Glomerular endothelial cell (primary cell): ENCODE results near the gene CHKB. TPM values are rescaled to one million over a fixed set of nuclear protein-coding genes. Genes with fewer than 3 reads are reported as not detected.

ENCODE experiments used
- DNase-seq: peaks from one replicate; pipeline ENCODE4 v3.0.0-alpha.2; 2011; ENCODE audit warnings: low read depth, low spot score; ENCODE audit errors: extremely low read depth
- total RNA-seq: library from RNA; depleted of rRNA; stranded (reverse); fragments of >200 nt; gene quantifications from 2 replicates; pipeline ENCODE4 v1.2.3, GENCODE V29; 2015

Gene CHKB
- total RNA-seq, 1 donor from 2014 or later: 60.4 TPM

DNA sequence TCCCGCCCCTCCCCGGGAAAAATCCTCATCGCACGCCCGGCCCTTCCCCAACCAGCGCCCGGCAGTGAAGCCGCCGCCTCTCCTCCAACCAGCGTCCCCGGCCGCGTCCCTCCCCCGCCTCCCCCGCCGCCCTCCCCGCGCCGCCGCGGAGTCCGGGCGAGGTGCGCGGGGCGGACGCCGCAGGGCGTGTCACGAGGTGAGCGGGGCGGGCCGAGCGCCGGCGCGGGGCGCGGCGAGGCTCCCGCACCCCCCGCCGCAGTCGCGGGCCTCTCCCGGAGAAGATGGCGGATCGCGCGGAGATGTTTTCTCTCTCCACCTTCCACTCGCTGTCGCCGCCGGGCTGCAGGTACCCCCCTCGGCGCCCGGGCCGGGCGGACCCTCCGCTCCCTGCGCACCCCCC, 17.9 kb upstream of the CHKB start, which contains the start of gene MAPK8IP2:
Gene MAPK8IP2, plus strand, starts transcription at position 256 of the 400 bp plus-strand sequence. Its CDS starts 26 bp downstream, at position 282.
- no peak for DNase-seq

- no peak for DNase-seq
Measured at GRCh38 chr22:50599816-50600455, 17.3 kb upstream of the CHKB start.

DNA sequence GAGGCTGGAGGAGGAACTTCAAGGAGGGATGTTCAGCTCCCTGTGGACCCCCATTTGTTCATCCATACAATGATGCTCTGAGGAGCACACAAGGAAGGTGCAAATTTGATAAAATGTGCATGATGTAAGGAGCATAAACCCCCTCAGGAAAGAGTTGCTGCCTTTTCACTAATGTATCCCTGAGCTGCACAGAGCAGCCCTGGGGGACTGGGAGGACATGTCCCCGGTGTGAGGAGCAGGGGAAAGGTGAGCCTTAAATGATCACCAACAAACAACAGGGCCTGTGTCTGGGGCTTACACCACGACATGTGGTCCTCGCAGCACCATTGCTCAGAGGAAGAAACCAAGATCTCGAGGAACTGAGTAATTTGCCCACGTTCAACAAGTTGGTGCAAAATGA, 14.4 kb upstream of the CHKB start:
- DNase-seq: no peak

DNA sequence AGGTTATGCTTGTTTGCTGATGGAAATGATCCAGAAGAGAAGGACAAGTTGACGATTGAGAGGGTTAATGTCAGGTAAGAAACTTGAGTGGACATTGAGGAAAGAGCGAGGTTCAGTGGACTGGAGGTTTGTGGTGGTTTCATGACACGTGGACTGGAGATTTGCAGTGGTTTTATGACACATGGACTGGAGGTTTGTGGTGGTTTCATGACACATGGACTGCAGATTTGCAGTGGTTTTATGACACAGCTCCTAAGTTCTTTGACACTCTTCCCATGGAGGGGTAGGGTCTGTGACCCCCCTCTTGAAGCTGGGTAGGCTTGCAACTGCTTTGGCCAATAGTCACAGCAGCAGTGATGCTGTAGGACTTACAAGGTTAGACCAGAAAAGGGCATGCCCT, 12.5 kb upstream of the CHKB start:
- no peak for DNase-seq

DNA sequence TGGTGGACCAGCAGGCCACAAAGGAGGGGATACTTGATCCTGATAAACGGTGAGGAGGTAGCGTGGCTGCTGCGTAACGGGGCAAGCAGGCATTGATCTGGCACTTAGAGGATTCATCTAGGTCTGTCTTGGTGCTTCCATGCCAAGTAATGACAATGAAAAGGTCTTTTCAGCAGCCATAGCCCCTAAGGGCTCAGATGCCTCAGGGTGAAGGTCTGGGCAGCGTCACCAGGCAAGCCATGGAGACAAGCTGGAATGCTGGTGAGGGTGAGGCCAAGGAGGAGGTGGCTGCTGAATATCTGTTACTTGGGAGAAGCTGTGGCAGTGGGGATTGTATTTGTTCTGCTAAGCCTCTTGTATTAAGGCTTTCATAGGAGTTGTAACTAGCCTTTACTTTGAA, 4.8 kb upstream of the CHKB start:
- no peak for DNase-seq

GRCh38 chr22:50586416-50586815, 3.8 kb upstream of the CHKB start:
- DNase-seq: no peak

DNA sequence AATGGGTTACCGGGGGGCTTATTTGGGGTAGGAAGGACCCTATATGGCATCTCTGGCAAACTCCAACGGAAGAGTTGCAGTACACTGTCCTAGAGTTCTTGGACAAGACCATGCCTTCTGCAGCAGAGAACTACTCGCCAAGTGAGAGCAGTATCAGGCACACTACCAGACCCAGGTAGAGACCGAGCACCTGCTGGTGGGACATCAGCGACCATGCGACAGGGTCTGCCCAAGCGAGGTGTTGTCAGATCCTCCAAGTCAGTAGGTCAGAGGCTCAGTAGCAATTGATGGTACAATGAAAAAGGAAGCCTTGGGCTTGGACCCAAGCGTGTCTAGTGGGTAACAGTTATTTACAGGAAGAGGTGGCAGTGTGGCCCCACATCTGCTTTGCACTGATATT, 3.1 kb upstream of the CHKB start:
- DNase-seq: no peak

DNA sequence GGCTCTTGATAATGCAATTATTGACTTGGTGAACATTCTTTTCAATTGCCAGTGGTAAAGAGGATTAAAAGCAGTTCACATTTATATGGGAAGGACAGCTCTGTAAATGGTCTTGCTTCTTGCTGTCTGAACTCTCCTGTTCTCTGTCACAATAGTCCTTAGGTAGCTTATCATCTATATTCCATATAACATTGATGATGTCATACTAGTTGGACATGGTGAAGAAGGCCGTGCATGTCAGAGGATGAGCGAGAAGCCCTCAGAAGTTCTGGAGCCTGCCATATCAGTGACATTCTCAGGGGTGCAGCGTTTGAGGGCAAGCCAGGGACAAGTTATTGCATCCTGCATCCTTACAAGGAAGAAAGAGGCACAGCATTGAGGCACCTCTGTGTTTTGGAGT, 2.6 kb upstream of the CHKB start:
- no peak for DNase-seq

DNA sequence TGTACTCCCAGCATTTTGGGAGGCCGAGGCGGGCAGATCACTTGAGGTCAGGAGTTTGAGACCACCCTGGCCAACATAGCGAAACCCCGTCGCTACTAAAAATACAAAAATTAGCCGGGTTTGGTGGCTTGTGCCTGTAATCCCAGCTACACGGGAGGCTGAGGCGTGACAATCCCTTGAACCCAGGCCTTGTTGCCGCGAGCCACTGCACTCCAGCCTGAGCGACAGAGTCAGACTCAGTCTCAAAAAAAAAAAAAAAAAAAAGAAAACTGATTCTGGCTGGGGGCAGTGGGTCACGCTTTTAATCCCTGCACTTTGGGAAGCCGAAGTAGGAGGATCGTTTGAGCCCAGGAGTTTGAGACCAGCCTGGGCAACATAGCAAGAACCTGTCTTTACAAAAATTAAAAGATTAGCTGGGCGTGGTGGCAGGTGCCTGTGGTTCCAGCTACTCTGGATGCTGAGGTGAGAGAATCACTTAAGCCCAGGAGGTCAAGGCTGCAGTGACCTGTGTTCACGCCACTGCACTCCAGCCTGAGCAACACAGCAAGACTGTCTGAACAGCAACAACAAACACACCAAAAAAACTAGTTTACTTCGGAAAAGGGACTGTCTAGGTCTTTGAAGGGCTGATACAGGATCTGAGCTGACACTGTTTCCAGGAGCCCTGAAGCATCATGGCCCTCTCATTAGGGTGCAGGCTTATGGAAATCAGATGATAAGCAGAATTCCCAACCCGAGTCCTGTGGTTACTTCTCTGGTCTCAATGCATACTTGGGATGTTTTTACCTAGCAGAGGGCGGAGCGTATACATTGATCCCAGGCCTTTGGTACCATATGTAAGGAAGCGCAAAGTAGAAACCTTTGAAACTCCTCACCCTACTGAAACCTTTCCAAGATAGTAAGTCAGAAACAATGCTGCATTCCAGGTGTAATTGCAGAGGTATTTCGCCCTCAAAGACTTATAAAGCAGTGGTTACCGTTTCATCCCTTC, 1.8 kb upstream of the CHKB start:
- DNase-seq: no peak

DNA sequence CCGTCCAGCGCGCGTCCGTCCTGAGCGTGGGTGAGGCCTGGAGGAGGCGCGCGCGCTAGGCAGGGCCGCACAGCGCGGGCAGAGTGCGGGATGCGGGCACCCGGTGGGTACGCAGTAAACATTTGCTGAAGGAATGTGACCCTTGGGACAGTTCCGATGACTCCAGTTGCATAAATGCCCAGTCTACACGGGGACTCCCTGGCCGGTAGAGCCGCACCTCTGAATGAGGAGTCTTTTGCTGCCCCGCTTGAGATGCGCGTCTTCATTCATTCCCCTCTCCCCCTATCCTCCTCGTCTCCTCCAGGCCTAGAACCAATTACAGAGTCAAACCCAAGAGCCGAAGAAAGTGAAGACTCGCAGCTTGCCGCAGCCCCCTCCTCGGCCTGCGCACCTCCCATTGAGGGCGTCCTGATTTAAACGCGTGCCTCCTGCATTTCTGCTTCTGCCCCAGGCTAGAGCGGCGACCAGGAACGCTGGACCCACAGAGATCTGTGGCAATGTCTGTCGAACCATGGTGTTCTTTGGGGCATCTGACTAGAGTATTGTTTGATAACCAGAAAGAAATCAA, 729 bp upstream of the CHKB start:
- DNase-seq: no peak

DNA sequence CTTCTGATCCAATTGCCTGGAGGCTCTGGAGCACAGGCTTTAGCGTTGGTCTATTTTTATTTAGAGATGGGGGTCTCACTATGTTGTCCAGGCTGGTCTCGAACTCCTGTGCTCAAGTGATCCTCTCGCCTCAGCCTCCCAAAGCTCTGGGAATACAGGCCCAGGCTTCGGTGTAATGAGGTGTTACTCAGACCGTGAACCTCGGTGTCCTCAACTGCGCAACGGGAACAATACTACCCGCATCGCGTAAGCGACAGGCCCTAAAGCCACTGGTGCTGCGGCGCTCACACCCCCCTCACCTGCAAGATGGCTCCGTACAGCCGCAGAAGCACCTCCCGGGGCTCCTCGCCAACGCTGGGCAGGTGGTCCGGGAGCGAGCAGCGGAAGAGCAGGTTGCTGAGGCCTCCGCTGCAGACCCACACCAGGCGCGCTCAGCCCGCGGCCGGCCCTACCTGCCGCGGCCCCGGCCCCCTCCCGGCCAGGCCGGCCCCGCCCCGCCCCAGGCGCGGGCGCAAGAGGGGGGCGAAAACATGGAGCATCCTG, 628 bp downstream of the CHKB start:
- DNase-seq: no peak

DNA sequence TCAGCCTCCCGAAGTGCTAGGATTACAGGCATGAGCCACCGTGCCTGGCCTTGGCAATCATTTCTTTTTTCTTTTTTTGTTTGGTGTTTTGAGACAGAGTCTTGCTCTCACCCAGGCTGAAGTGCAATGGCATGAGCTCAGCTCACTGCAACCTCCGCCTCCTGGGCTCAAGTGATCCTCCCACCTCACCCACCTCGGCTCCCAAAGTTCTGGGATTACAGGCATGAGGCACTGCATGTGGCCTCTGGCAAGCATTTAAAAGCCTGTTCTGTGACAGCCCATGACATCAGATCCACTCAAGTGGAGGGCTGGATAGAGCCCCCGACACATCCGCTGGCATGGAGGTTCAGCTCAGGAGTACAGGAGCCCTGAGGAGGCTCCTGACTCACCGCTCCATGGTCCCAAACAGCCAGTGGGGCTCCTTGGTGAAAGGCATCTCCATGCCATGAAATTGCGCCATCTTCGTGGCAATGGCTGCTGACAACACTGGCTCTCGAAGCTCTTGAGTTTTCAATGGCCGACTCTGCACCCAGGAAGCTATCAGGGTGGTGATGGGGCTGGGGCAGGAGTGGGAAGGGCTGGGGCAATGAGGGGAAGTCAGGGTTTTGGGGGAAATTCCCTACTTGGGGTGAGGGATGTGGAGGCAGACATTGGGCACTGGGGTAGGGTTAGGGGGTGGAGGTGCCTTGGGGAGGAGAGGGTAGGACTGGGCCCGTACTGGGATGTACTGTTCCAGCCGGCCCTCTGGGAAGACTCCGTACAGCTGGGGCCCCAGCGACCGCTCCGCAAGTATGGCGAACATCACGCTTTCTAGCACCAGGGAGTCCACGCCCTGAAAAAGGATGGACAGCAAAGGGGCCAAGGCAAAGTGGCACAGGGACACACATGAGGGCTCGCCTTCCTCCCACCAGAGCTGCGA, 1.4 kb downstream of the CHKB start:
- no peak for DNase-seq

GRCh38 chr22:50579752-50580151, 2.9 kb downstream of the CHKB start:
- DNase-seq: no peak

DNA sequence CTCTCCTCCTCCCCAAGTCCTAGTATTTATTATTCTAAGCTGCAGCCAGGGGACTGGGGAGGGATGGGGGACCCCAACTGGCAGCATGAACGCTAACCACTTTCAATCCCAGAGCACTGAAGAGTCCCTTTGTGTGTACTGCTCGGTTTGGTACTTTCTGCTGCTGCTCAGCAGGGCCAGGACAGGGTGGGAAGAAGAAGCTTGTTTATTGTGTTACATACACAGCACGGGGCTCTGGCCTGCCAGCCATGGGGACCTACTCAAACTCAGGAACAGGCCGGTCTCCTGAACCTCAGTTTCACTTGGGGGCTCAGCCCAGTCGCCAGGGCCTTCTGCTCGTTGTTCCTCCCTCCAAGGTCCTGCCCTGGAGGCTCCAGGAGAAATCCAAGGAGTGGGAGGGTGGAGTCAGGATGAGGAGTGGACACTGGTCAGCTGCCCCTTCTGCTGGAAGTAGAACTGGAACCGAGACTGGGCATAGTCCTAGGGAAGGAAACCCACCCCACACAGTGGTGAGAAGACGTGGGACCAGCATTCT, 3.8 kb downstream of the CHKB start:
- no peak for DNase-seq

DNA sequence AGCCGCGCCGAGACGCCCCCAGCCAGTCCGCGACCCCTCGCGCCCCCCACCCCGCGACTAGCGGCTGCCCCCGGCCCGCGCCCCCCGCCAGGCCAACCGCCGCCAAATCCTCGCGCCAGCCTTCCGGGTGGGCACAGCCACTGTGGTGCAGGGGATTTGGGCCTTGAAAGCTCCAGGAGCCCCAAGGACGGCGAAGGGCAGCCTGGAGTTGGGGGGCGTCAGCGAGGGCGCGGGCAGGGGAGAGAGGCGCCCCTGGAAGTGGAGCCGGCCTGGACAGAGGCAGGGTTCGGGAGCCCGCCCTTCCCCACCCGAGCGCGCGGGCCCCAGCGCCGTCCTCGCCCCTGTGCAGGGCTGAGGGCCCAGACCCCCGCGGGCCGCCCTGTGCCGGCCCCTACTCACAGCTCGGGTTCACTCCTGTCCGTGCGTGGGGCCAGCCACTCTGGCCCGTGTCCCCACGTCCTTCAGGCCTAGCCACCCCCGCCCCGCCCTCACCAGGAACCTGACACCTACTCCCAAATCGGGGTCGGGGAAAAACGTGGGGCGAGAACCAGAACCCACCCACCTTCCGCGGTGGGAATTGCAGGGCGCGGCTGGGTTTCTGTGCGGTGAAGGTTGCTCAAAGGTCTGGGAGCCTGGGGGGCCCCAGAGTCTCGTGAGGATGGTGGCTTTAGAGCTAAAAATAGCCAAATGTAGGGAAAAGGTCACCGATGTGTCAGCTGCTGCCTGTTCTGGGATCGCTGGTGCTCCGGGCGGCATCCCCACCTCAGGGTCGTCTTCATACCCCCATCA, 4.5 kb downstream of the CHKB start, which contains the start of gene CPT1B:
Gene CPT1B, minus strand, starts transcription at position 441 of the 789 bp plus-strand sequence. CDS start 512 bp downstream, outside the sequence.
- no peak for DNase-seq

GRCh38 chr22:50577697-50577986, 5.0 kb downstream of the CHKB start:
- no peak for DNase-seq

DNA sequence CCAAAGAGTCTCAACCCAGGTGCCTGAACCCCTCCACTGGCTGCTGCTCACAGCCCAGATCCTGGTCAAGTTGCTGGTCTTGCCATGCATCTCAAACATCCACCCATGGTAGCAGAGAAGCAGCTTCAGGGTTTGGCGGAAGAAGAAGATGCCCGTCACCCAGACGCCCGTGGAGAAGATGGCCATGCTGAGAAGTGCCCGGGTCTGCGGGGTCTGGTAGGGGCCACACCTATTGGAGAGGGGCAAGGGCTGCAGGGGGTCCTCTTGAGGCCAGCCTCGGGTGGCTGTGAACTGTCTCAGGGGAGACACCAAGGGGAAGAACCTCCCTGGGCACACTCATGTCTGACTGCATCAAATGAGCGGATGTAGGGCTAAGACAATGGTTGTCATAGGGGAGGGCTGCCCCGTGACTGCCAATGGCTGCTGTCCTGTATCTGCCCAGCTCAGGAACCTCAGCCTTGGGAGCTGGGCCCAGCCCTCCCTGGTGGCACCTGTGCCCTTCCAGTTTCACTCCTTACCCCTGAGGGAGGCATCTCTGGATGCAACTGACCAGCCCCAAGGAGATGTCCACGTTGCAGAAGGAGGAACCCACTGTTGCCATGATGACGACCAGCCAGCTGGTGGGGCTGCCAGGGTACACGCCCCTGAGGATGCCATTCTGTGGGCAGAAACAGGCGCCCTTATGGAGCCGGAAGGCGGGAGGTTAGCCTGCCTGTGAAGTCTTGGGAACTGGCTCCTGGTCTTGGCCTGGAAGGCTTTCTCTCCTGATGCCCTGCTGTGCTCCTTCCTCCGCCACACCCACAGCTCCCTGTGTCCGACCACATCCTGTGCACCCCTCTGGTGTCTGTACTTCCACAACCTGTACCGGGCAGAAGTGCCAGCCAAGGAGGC, 5.6 kb downstream of the CHKB start:
- no peak for DNase-seq

DNA sequence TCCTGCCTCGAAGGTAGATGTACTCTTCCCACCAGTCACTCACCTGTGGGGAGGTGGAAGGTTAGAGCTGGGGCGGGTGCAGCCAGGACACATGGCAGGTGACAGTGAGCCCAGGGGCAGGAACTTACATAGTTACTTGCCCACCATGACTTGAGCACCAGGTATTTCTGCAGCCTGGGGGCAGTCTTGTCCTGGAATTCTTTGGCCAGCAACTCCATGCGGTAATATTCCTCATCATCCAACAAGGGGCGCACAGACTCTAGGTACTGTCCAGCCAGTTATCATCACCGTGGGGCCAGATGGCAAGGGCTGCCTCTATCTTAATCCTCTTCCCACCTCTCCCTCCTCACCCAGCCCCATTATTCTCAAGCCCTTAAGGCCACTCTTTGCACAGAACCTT, 6.6 kb downstream of the CHKB start:
- DNase-seq: no peak
